ENCODE data around the gene ALLC. TPM values are rescaled to one million over a fixed set of nuclear protein-coding genes. Genes with fewer than 3 reads are reported as not detected.

The ALLC gene
- total RNA-seq, 3 donors from 2014 or later, result not detected

DNA sequence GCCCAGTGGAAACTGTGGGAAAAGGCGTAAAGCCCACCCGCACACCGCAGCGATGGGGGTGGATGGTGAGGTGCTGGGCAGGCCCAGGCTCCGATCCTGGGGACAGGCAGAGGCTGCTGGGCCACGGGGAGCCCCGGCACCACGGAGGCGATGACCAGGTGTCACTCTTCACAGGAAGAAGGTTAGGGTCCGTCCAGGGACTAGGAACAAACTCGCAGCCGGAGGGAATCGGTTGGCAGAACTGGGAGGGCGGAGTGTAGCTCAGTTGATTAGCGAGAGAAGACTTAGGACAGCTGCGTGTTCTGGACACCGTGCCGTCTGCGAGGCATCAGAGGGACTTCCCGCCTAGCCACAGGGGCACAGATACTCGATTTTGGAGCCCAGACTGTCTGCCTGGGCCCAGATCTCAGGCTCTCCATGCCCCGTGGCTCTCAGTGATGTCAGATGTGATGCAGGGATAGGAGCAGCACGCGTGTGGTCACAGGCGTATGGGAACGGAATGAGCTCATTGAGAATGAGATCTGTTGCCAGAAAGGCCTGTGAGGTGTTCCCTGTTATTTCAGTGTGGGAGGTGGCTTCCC is 16.1 kb upstream of the ALLC start:
- intact Hi-C loops (cut with DNase I, micrococcal nuclease), result no loop called here

GRCh38 chr2:3642521-3643215 is 15.3 kb upstream of the ALLC start:
- Histone ChIP-seq H3K4me3 (no peak overlapping the region), H3K4me1 (ENCODE audit: low read depth) (no peaks in the 10 kb centered on the region), H3K9me3 (no peaks in the 10 kb centered on the region), H3K36me3 (ENCODE audit: low read depth) (no peaks in the 10 kb centered on the region)
- ATAC-seq (no peak), DNase-seq (no peak)
- intact Hi-C loops (cut with DNase I, micrococcal nuclease), result no loop called here
- TF ChIP-seq, protein P1, sequence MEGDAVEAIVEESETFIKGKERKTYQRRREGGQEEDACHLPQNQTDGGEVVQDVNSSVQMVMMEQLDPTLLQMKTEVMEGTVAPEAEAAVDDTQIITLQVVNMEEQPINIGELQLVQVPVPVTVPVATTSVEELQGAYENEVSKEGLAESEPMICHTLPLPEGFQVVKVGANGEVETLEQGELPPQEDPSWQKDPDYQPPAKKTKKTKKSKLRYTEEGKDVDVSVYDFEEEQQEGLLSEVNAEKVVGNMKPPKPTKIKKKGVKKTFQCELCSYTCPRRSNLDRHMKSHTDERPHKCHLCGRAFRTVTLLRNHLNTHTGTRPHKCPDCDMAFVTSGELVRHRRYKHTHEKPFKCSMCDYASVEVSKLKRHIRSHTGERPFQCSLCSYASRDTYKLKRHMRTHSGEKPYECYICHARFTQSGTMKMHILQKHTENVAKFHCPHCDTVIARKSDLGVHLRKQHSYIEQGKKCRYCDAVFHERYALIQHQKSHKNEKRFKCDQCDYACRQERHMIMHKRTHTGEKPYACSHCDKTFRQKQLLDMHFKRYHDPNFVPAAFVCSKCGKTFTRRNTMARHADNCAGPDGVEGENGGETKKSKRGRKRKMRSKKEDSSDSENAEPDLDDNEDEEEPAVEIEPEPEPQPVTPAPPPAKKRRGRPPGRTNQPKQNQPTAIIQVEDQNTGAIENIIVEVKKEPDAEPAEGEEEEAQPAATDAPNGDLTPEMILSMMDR (IDR thresholded peaks at IDR 0.05), result no peak

More for the DNA sequence above, 16.1 kb upstream of the ALLC start:
- H3K36me3 ChIP-seq (ENCODE audit: low read depth), result no peaks in the 10 kb centered on the region
- H3K4me1 ChIP-seq (ENCODE audit: low read depth), result no peaks in the 10 kb centered on the region
- no peak for ATAC-seq
- H3K4me3 ChIP-seq, result no peak overlapping the region
- no peaks in the 10 kb centered on the region for H3K9me3 ChIP-seq
- TF ChIP-seq, protein P1 (IDR thresholded peaks at IDR 0.05), result no peak
- DNase-seq, result no peak

DNA sequence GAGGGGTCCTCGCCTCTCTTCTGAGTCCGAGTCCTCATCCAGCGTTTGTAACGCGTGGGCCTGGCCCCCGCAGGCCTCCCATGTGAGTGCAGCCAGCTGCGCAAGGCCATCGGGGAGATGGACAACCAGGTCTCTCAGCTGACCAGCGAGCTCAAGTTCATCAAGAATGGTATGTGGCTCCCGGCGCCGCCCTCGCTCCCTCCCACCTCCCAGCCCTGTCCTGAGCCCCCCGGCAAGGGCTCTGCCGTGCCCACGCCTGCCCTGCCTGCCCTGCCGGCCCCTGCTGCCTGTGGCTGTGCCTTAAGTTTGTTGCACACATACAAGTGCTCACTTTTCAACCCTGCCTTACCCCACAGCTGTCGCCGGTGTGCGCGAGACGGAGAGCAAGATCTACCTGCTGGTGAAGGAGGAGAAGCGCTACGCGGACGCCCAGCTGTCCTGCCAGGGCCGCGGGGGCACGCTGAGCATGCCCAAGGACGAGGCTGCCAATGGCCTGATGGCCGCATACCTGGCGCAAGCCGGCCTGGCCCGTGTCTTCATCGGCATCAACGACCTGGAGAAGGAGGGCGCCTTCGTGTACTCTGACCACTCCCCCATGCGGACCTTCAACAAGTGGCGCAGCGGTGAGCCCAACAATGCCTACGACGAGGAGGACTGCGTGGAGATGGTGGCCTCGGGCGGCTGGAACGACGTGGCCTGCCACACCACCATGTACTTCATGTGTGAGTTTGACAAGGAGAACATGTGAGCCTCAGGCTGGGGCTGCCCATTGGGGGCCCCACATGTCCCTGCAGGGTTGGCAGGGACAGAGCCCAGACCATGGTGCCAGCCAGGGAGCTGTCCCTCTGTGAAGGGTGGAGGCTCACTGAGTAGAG is 14.4 kb upstream of the ALLC start:
- DNase-seq (no peak), ATAC-seq (no peak)
- no peaks in the 10 kb centered on the region for H3K36me3 ChIP-seq (ENCODE audit: low read depth)
- no peaks in the 10 kb centered on the region for H3K4me1 ChIP-seq (ENCODE audit: low read depth)
- no peak overlapping the region for H3K4me3 ChIP-seq
- TF ChIP-seq, protein P1 (IDR thresholded peaks at IDR 0.05), result no peak
- intact Hi-C loops (cut with DNase I, micrococcal nuclease), result no loop called here
- no peaks in the 10 kb centered on the region for H3K9me3 ChIP-seq

DNA sequence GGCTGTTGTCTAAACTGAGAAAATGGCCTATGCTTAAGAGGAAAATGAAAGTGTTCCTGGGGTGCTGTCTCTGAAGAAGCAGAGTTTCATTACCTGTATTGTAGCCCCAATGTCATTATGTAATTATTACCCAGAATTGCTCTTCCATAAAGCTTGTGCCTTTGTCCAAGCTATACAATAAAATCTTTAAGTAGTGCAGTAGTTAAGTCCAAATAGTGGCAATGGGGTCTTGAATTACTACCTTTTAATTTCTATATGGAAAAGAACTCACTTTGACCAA is 13.8 kb upstream of the ALLC start:
- Histone ChIP-seq H3K4me1 (ENCODE audit: low read depth) (no peaks in the 10 kb centered on the region), H3K9me3 (no peaks in the 10 kb centered on the region), H3K36me3 (ENCODE audit: low read depth) (no peaks in the 10 kb centered on the region), H3K4me3 (no peak overlapping the region)
- no peak for ATAC-seq
- TF ChIP-seq, protein P1 (IDR thresholded peaks at IDR 0.05), result no peak
- no peak for DNase-seq
- intact Hi-C loops (cut with DNase I, micrococcal nuclease), result no loop called here

DNA sequence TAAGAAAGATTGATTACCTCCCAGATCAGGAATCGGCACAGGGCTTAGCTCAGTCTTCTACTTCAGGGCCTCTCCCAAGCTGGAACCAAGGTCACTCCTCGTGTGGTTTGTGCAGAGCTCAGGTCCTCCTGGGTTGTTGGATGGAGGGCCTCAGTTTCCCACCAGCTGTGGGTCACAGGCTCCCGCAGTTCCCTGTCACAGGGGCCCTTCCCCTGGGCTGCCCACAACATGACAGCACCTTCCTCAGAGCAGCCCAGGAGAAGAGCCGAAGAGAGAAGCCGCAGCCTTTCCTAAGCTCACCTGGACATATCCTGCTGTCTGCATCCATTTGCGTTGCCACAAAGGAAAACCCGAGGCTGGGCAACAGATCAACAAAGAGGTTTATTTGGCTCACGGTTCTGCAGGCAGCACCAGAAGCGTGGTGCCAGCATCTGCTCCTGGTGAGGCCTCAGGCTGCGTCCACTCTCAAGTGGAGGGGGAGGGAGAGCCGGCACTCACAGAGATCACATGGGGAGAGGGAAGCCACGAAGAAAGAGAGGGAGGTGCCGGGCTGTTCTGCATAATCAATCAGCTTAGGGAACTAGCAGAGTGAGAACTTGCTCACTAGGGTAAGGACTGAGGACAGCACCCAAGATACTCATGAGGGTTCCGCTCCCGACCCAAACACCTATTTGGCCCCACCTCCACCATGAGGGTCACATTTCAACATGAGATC is 13.0 kb upstream of the ALLC start:
- H3K4me3 ChIP-seq, result no peak overlapping the region
- H3K36me3 ChIP-seq (ENCODE audit: low read depth), result no peaks in the 10 kb centered on the region
- no peaks in the 10 kb centered on the region for H3K4me1 ChIP-seq (ENCODE audit: low read depth)
- ATAC-seq (no peak), DNase-seq (no peak)
- no peaks in the 10 kb centered on the region for H3K9me3 ChIP-seq
- intact Hi-C loops (cut with DNase I, micrococcal nuclease), result no loop called here
- TF ChIP-seq, protein P1 (IDR thresholded peaks at IDR 0.05), result no peak

Data from mucosa of descending colon (tissue), 3 donors.